Measurements from ENCODE around the gene SLC27A4.
A peak's percentile ranks its signal among the peaks of the same experiment; 100 is the strongest.
"Not testable (repeated sequence)": the region's sequence is repeated elsewhere in the genome, so short reads cannot be mapped to it uniquely, and the experiment has no call there.

SLC27A4 gene

DNA sequence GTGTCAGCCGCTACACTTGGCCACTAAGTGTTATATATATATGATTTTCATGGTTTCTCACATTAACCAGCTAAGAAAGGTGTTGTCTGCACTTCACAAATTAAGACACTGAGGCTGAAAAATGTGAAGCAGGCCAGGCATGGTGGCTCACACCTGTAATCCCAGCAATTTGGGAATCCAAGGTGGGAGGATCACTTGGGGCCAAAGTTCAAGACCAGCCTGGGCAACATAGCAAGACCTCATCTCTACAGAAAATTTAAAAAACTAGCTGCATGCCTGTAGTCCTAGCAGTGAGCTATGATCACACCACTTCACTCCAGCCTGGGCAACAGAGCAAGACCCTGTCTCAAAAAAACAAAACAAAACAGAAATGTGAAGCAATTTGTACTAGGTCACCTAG, 15.9 kb upstream of the SLC27A4 start:
- DNase-seq (ENCODE audit: low spot score), result no peak

DNA sequence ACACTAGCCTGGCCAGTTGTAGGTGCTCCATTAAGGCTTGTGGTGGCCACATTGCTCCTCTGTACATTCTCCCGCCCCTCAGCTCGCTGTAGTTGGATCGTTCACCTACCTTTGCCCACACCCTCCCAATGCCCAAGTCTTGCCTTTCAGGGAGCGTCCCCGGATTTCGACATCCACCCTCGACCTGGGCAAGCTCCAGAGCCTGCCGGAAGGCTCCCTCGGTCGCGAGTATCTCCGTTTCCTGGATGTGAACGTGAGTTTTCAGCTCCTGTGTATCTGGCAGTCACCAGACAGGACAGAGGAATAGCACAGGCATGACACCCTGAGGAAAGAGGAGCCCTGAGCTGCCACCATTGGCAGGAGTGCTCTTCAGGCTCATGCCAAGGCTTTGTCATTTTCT, 14.7 kb upstream of the SLC27A4 start:
- no peak for DNase-seq (ENCODE audit: low spot score)

DNA sequence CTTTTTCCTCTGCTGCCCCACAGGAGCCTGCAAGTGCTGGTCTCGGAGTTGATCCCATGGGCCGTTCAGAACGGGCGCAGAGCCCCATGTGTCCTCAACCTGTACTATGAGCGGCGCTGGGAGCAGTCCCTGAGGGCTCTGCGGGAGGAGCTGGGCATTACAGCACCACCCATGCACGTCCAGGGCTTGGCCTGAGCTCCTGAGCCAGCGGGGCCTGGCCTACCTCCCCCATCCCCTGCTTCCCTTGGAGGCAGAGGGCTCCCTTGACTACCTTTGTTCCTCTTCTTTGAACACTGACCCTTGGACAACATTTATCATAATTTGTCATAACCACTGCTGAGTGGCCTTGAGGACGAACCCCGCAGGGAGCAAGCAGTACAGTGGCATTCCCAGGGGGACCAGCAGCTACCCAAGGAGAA, 6.9 kb upstream of the SLC27A4 start:
- DNase-seq (ENCODE audit: low spot score), result no peak

DNA sequence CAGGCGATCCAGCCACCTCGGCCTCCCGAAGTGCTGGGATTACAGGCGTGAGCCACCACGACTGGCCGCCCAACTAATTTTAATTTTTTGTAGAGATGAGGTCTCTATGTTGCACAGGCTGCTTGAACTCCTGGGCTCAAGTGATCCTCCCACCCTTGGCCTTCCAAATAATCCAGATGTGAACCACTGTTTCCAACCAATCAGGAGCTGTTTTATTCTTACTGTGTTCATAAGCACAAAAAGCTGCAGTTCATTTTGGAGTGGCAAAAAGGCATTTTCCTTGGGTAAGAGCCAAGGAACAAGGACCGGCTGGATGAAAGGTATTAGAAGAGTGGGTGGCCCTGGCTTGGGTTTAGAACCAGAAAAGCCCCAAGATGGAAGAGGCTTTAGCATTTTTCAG, 5.2 kb upstream of the SLC27A4 start:
- no peak for DNase-seq (ENCODE audit: low spot score)

DNA sequence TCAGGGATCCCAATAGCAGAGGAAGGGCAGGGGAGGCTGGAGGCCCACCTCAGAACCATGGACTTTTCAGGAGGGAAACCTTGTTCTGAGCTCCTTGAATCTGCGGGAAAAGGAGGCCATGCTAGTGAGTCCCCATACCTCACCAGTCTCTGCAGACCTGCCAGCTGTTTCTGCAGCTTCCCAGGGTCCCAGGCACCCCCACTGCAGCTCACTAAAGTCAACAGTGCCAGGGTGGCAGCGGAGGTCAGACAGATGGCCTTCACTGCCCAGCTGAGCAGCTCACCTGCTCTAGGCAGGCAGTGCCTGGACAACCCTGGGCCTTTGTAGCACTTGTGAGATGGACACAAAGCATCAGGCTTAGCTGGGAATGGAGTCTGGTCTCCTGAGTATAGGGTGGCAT, 4.4 kb upstream of the SLC27A4 start:
- DNase-seq (ENCODE audit: low spot score), result no peak

DNA sequence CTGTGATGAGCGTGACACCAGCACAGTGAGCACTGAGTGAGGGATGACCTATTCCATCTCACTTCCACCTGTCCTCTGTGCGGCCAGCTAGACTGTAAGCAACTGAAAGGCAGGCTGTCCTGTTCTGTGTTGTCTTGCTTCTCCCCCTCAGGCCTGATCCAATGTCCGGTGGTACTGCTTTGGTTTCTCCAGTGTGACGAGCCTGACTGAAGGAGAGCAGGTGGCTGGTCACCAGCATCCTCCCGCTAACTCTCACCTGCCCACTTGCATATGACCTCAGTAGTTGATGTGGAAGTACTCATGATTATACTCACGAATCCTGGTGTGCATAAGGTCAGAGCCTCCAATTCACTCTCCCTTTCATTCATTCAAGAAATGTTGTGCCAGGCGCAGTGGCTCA, 2.4 kb upstream of the SLC27A4 start:
- no peak for DNase-seq (ENCODE audit: low spot score)

DNA sequence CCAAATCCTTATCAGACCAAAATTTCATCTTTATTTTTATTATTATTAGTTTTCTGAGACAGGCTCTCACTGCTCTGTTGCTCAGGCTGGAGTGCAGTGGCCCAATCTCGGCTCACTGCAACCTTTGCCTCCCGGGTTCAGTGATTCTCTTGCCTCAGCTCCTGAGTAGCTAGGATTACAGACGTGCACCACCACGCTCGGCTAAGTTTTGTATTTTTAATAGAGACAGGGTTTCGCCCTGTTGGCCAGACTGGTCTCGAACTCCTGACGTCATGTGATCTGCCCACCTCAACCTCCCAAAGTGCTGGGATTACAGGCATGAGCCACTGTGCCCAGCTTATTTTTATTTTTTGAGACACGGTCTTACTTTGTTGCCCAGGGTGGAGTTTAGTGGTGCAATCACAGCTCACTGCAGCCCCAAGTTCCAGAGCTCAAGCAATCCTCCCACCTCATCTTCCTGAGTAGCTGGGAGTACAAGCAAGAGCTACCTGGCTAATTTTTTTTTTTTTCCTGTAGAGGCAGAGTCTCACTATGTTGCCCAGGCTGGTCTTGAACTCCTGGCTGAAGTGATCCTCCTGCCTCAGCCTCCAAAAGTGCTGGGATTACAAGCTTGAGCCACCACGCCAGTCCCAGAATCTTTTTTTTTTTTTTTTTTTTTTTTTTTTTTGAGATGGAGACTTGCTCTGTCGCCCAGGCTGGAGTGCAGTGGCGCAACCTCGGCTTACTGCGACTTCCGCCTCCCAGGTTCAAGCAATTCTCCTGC, 1.3 kb upstream of the SLC27A4 start:
- not testable (repeated sequence) for DNase-seq (ENCODE audit: low spot score)

DNA sequence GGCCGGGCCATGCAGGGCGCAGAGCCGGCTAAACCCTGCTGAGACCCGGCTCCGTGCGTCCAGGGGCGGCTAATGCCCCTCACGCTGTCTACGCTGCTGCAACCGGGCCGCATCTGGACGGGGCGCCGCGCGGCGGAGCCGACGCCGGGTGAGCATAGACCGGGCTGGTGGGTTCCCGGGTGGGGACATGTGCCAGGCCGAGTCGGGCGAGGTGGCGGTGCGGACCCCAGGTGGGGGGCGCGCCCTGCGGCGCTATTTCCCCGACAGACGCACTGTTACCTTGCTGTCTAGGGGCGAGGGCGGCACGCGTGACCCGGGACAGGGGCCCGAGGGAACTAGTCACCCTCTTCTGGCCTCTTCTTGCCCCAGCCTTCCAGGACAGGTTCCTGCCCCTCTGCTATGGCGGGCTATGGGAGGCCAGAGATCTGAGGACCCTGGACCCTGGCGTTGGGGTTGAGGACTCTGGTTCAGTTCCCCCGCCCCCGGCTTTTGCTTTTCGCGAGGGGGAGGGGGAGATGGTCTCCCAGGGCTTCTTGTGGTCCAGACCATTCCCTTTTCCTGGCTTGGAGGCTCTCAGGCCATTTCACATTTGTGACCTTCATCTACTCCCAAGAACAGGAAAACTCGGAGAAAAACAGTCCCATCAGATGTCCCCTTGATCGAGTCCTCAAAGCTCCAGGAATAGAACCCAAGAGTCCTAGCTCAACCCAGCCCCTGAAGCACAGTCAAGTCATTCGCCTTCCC, 536 bp downstream of the SLC27A4 start:
- no peak for DNase-seq (ENCODE audit: low spot score)

DNA sequence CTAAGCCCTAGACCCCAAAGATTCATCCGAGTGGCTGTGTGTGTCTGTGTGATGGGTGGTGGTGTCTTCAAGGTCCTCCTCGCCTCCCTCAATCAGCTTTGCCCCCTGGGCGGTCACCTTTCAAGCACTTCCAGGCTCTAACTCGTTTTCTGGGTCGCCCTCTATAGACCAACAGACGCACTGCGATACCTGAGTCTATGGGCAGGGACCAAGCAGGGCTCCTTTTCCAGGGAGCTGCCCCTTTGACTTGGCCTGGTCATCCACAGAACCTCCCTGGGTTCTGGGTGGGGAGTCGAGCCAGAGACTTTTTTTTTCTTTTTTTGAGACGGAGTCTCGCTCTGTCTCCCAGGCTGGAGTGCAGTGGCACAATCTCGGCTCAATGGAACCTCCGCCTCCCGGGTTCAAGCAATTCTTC, 1.1 kb downstream of the SLC27A4 start:
- peak; percentile 84 for DNase-seq (ENCODE audit: low spot score)

DNA sequence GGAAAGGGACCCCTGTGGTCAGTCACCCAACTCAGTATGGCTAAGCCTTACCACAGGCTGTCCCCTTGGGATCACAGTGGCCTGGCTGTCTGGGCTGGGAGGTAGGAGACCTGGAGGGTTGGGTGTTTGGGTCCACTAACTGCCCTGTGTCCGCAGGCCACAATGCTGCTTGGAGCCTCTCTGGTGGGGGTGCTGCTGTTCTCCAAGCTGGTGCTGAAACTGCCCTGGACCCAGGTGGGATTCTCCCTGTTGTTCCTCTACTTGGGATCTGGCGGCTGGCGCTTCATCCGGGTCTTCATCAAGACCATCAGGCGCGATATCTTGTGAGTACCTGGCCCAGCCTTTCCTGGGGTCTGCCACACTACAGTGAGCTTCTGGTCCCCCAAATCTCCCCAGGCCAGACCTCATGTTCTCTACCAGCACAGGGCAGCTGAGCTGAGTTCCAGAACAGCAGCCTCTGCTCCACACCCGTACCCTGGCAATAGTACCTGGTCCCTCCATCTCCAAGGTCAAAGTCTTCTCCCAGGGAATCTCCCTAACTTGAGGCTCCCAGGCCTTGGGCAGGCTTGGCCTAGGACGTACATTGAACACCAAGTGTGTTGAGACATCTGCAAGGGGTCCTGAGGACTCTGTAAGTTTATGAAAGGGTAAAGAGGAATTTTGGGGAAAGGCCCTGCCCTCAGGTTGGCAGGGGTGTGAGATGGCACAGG, 2.8 kb downstream of the SLC27A4 start:
- no peak for DNase-seq (ENCODE audit: low spot score)

DNA sequence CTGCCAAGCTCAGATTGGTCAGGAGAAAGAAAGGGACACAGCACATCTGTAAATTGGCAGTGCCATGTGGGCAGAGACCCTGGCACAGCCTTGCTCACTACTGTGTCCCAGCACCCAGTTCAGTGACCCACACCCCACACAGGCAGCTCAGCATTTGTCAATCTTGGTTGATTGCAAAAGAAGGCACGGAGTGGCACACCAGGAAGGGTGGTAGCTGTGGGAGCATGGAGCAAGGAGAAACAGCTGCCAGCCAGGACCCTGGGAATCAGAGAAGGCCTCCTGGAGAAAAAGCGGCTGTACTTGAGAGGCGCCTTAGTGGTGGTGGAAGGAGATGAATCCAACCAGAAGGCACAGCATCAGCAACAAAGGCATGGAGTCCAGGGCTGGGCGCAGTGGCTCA, 3.5 kb downstream of the SLC27A4 start:
- DNase-seq (ENCODE audit: low spot score), result no peak

DNA sequence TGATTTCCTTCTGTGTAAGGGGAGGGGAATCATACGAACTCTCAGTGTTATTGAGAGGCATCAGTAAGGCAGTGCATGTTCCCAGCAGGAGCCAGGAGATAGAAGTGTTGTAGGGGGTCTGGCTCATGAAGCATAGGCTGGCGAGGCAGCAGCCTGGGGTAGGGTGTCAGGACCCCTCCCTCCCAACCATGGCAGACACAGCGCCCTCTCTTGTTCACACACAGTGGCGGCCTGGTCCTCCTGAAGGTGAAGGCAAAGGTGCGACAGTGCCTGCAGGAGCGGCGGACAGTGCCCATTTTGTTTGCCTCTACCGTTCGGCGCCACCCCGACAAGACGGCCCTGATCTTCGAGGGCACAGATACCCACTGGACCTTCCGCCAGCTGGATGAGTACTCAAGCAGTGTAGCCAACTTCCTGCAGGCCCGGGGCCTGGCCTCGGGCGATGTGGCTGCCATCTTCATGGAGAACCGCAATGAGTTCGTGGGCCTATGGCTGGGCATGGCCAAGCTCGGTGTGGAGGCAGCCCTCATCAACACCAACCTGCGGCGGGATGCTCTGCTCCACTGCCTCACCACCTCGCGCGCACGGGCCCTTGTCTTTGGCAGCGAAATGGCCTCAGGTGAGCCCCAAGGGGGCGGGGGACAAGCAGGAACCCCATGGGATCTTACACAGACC, 4.7 kb downstream of the SLC27A4 start:
- no peak for DNase-seq (ENCODE audit: low spot score)

DNA sequence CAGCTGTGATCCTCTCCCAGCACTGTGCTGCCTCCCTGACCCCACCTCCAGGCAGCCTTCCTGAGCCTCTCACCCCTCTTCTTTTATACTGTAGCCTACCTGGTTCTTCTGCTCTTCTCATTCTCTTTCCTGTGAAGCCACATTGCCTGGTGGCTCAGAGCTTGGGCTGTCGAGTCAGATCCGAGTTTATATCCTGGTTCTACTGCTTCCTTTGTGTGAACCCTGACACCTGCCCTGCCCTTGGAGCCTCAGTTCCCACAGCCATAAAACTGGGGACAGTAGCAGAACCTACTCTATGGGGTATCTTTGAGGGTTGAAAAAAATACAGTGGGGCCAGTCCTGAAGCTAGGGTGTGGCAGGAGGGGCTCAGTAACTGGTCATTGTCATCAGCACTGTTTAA, 8.8 kb downstream of the SLC27A4 start:
- DNase-seq (ENCODE audit: low spot score), result no peak

DNA sequence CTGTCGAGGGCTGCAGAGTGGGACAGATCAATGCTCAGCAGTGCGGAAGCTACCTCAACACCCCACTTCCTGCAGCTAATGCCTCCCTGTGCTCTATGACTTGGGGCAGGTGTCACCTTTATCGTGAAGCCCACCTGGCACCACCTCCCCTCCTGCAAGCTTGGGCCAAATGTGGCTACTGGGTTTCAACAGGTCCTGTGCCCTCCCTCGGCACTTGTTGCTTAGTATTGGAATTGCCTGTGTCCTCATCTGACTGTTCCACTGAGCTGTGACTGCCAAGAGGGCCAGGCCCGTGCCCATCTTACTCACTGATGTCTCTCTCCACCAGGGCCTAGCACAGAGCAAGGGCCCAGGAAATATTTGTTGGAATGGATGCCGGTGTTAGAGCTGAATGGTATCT, 9.4 kb downstream of the SLC27A4 start:
- no peak for DNase-seq (ENCODE audit: low spot score)

DNA sequence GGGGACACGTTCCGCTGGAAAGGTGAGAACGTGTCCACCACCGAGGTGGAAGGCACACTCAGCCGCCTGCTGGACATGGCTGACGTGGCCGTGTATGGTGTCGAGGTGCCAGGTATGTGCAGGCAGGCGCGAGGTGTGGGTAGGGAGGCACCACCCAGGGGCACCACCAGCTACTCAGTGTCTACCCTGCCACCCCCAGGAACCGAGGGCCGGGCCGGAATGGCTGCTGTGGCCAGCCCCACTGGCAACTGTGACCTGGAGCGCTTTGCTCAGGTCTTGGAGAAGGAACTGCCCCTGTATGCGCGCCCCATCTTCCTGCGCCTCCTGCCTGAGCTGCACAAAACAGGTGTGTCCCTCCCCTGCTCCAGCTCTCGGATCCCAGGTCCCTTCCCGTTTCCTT, 15.1 kb downstream of the SLC27A4 start:
- DNase-seq (ENCODE audit: low spot score), result no peak

DNA sequence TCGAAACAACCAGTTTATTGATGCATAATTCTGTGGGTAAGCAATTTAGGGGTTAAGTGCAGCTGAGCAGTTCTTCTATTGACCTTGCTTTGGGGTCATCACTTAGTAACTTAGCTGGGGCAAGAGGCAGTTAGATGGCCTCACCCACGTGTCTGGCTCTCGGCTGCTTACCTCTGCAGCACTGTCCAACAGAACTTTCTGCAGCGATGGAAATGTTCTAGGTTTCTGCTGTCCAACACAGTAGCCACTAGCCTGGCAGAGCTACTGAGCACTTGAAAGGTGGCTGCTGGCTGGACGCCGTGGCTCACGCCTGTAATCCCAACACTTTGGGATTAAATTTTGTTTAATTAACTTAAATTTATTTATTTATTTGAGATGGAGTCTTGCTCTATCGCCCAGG, 17.8 kb downstream of the SLC27A4 start:
- no peak for DNase-seq (ENCODE audit: low spot score)

DNA sequence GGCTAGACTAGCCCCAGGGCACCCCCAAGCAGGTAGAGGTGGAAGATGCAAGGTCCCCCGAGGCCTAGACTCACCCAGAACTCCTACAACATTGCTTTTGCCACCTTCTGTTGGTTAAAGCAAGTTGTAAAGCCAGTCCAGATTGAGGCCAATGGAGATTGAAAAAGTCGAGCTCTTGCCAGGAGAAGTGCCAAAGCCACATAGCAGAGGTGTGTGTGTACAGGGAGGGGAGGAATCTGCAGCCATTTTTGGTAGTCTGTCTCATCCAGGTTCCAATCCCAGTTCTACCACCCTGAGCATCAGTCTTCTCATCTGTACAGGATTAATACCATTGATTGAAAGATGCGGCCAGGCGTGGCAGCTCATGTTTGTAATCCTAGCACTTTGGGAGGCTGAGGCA, 18.5 kb downstream of the SLC27A4 start:
- DNase-seq (ENCODE audit: low spot score), result peak; percentile 29

DNA sequence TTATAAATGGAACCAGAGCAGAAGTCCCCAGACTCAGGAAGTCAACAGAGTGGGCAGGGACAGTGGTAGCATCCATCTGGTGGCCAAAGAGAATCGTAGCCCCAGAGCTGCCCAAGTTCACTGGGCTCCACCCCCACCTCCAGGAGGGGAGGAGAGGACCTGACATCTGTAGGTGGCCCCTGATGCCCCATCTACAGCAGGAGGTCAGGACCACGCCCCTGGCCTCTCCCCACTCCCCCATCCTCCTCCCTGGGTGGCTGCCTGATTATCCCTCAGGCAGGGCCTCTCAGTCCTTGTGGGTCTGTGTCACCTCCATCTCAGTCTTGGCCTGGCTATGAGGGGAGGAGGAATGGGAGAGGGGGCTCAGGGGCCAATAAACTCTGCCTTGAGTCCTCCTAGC, 20.5 kb downstream of the SLC27A4 start:
- no peak for DNase-seq (ENCODE audit: low spot score)

DNA sequence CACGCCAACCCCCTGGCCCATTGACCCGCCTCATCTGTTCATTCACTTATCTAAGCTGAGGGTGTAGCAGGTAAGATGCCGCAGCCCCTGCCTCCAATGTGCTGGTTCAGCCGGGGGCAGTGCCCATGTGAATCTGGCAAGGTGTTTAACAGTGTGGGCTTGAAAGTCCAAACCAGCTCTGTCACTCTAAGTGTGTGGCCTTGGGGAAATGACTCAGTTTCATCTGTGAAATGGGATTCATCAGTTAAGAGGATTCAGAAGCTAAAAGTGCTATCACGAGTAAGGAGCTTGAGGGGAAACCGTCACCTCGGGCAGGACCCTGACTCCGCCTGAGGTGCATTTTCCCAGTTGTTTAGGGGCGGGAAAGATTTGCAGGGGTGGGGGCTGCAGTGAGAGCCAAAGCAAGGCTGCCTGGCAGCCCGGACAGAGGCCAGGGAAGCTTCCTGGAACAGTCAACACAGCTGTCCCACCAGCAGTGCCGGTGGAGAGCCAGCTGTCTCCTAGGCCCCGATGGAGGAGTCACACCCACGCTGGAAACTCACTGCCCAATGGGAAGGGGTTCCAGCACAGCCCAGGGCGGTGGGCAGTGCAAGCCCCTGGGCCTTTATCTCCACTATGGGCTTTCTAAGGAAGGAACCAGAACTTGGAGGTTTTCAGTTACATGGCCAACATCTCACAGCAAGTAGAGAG, 21.1 kb downstream of the SLC27A4 start:
- no peak for DNase-seq (ENCODE audit: low spot score)

DNA sequence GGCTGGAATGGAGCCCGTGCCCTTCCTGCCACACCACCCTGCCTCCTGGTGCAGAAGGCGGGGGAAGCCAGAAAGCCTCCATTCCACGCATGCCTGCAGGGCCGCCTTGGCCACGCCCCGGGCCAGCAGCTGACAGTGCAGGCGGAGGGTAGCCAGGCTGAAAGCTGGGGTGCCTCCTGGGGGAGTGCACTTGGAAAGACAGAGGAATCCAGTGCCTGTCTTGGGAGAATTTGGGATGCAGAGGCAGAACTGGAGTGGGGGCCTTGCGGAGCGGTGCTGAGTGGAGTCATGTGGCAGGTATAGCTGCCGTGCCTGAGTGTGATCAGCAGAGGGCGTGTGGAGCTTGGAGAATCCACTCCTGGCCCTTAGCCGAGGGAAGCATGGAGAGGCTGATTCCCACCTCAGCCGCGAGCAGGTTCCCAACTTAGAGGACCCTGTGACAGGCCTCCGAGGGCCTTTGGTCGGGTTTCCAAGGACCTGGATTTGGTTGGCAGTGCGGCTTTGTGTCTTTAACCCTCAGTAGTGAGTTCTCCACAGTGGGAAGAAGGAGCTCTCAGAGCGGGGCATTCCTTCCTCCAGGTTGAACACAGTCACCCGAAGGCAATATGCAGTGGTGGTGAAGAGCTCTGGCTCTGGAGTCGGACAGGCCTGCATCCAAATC, 21.8 kb downstream of the SLC27A4 start:
- peak; percentile 91 for DNase-seq (ENCODE audit: low spot score)

DNA sequence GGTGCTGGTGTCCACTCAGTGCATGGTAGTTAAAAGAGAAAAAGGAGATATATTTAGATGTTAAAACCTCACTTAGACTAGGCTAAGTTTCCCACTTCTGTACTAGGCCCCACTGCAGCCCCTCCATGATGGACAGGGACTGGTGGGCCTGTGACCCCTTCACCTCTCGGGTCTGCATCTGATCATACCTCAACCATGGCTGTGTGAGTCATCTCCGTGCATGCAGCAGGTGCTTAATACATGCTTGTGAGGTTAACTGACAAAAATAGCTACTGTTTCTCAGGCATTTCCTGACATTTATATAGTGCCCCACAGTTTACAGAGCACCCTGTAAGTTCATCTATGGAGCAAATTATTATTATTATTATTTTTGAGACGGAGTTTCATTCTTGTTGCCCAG, 22.4 kb downstream of the SLC27A4 start:
- no peak for DNase-seq (ENCODE audit: low spot score)

Measured in AG20443 (cell line).